Mesangial cell (primary cell): ENCODE results near the gene CHSY1. TPM values are rescaled to one million over a fixed set of nuclear protein-coding genes. Genes with fewer than 3 reads are reported as not detected.

Source experiments
- total RNA-seq: library from RNA; depleted of rRNA; stranded (reverse); fragments of >200 nt; gene quantifications from 2 replicates; pipeline ENCODE4 v1.2.3, GENCODE V29; 2015

Gene CHSY1
- total RNA-seq, result 18.3 and 21.8 TPM in 2 replicates

GRCh38 chr15:101251830-101252820 lies at the start of gene CHSY1:
TSS of gene CHSY1 (minus strand) at chr15:101252048. CDS start at chr15:101251456, 592 bp downstream.

GRCh38 chr15:101294731-101295606 lies 43.1 kb upstream of the CHSY1 start, which contains the start of gene SNRPA1:
TSS of gene SNRPA1 (minus strand) at chr15:101295248. CDS start at chr15:101295178, 70 bp downstream.

GRCh38 chr15:101277038-101277822 lies 25.4 kb upstream of the CHSY1 start, which contains the start of gene SELENOS:
TSS of gene SELENOS (minus strand) at chr15:101277485. CDS start at chr15:101277417, 68 bp downstream.

Other genes starting within 250 kb of the CHSY1 start
- gene SELENOS, start 25.4 kb upstream of the CHSY1 start, total RNA-seq, result 37.9 and 39.8 TPM in 2 replicates
- 9.5 and 76.6 TPM in 2 replicates for gene SNRPA1, start 43.2 kb upstream of the CHSY1 start, total RNA-seq
- gene PCSK6, start 237.7 kb upstream of the CHSY1 start, total RNA-seq, result 0.13 and 0.81 TPM in 2 replicates